Activated B cell treated with CpG ODN at 0.5 μM for 24 hours (primary cell): ENCODE data around the gene PRTFDC1. TPM values are rescaled to one million over a fixed set of nuclear protein-coding genes. Genes with fewer than 3 reads are reported as not detected.

ENCODE experiments used
- ATAC-seq: fragments of 200-7000 bp; cut with Tn5 transposase; one replicate; pipeline ENCODE4 v1.10.0; 2021; ENCODE audit warnings: low read depth, mild to moderate bottlenecking, moderate library complexity
- CTCF ChIA-PET: fragments of 350-600 bp; sonication (Branson Sonifier 250); formaldehyde crosslinking; loops from one replicate; lab custom pipeline; 2021; ENCODE audit warnings: antibody characterized with exemption; lab: Charles Lee
- POLR2A ChIA-PET: fragments of 350-600 bp; sonication (Branson Sonifier 250); formaldehyde crosslinking; loops from one replicate; lab custom pipeline; 2021; ENCODE audit warnings: antibody characterized with exemption; lab: Charles Lee
- DNase-seq: peaks from one replicate; pipeline ENCODE4 v3.0.0; 2022
- H3K27ac Mint-ChIP-seq: one replicate; pipeline ENCODE4 v1.8.0; 2020; ENCODE audit warnings: mixed read lengths
- H3K27me3 Mint-ChIP-seq: one replicate; pipeline ENCODE4 v1.8.0; 2021; ENCODE audit warnings: mixed read lengths
- H3K36me3 Mint-ChIP-seq: one replicate; pipeline ENCODE4 v1.8.0; 2021; ENCODE audit warnings: low read depth, mixed read lengths
- H3K4me1 Mint-ChIP-seq: one replicate; pipeline ENCODE4 v1.8.0; 2021; ENCODE audit warnings: mixed read lengths
- H3K4me3 Mint-ChIP-seq: one replicate; pipeline ENCODE4 v1.8.0; 2020; ENCODE audit warnings: mild to moderate bottlenecking, mixed read lengths
- H3K9me3 Mint-ChIP-seq: one replicate; pipeline ENCODE4 v1.8.0; 2020; ENCODE audit warnings: mixed read lengths
- CTCF ChIP-seq: fragments of 200-600 bp; IDR thresholded peaks from one replicate; pipeline ENCODE4 v1.8.0; 2022; ENCODE audit warnings: antibody characterized with exemption, mild to moderate bottlenecking
- intact Hi-C: fragments of 100-400 bp; cut with micrococcal nuclease; formaldehyde crosslinking; loops from one replicate; pipeline ENCODE4 v1.15.1; 2024
- total RNA-seq: library from RNA; stranded (reverse); gene quantifications from 2 replicates; pipeline ENCODE4 v1.2.3, GENCODE V29; 2022

The PRTFDC1 gene
- total RNA-seq, 1 donor from 2014 or later: not detected

- ChIA-PET POLR2A (no interaction called here), CTCF (no interaction called here)
- H3K27ac Mint-ChIP-seq: no peak overlapping the region
These were observed 38.9 kb upstream of the PRTFDC1 start for GRCh38 chr10:24991298-24991697.

DNA sequence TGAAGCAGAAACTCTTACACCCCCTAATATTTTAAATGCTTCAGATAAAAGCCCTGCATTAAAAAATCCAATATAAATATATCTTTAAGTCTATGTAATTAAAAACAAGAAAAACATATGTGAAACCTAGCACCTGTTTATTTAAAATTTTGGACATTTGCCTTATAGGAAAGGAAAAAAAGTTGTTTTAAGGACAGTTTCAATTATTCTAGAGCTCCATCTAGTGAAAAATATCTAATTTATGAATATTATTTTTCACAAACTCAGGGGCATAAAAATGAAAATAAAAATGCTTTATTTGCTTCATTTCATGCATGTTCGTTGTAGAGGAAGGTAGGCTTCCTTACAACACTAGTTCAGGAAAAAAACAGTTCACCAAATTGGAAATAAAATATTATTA lies 37.5 kb upstream of the PRTFDC1 start:
- Mint-ChIP-seq H3K27ac (no peak overlapping the region), H3K4me1 (no peaks in the 10 kb centered on the region), H3K36me3 (no peaks in the 10 kb centered on the region), H3K27me3 (peaks cover 5% of the 10 kb centered on the region), H3K9me3 (no peaks in the 10 kb centered on the region), H3K4me3 (no peak overlapping the region)
- ATAC-seq (no peak), DNase-seq (no peak)
- POLR2A ChIA-PET: no interaction called here
- CTCF ChIA-PET: interaction anchor here (1.0 kb wide), 1 partner anchor 373 kb away, joined by 4 read pairs; no protein-coding TSS in a partner anchor
- no peak for TF ChIP-seq CTCF
- intact Hi-C loops: loop anchor here (1.0 kb wide), 1 partner anchor 347 kb away; no protein-coding TSS in a partner anchor

More at GRCh38 chr10:24991298-24991697, 38.9 kb upstream of the PRTFDC1 start:
- Mint-ChIP-seq H3K4me1 (no peaks in the 10 kb centered on the region), H3K9me3 (no peaks in the 10 kb centered on the region), H3K36me3 (no peaks in the 10 kb centered on the region), H3K27me3 (peaks cover 5% of the 10 kb centered on the region), H3K4me3 (no peak overlapping the region)
- TF ChIP-seq CTCF: no peak
- no peak for ATAC-seq
- no peak for DNase-seq
- intact Hi-C loops: no loop called here

- no peak overlapping the region for H3K4me3 Mint-ChIP-seq
- no peak overlapping the region for H3K27ac Mint-ChIP-seq
- no peak for ATAC-seq
- no peaks in the 10 kb centered on the region for H3K9me3 Mint-ChIP-seq
- H3K4me1 Mint-ChIP-seq: no peaks in the 10 kb centered on the region
- TF ChIP-seq CTCF: no peak
- H3K27me3 Mint-ChIP-seq: peaks cover 5% of the 10 kb centered on the region
- no peaks in the 10 kb centered on the region for H3K36me3 Mint-ChIP-seq
- ChIA-PET POLR2A (no interaction called here), CTCF (interaction anchor here (1.0 kb wide), 1 partner anchor 372 kb away, joined by 4 read pairs; no protein-coding TSS in a partner anchor)
- no peak for DNase-seq
- intact Hi-C loops: no loop called here
These were observed 36.6 kb upstream of the PRTFDC1 start for GRCh38 chr10:24988831-24989640.

- CTCF ChIA-PET: no interaction called here
- Mint-ChIP-seq H3K36me3 (no peaks in the 10 kb centered on the region), H3K9me3 (no peaks in the 10 kb centered on the region), H3K27me3 (no peaks in the 10 kb centered on the region), H3K27ac (no peak overlapping the region), H3K4me1 (no peaks in the 10 kb centered on the region), H3K4me3 (no peak overlapping the region)
- POLR2A ChIA-PET: no interaction called here
- ATAC-seq (no peak), DNase-seq (no peak)
- intact Hi-C loops: no loop called here
- TF ChIP-seq CTCF: no peak
These were observed 32.5 kb upstream of the PRTFDC1 start for GRCh38 chr10:24984906-24985305.

GRCh38 chr10:24983946-24984345 lies 31.5 kb upstream of the PRTFDC1 start:
- H3K9me3 Mint-ChIP-seq: no peaks in the 10 kb centered on the region
- no peaks in the 10 kb centered on the region for H3K36me3 Mint-ChIP-seq
- no peaks in the 10 kb centered on the region for H3K27me3 Mint-ChIP-seq
- H3K4me1 Mint-ChIP-seq: no peaks in the 10 kb centered on the region
- H3K4me3 Mint-ChIP-seq: no peak overlapping the region
- CTCF ChIA-PET: no interaction called here
- POLR2A ChIA-PET: no interaction called here
- ATAC-seq (no peak), DNase-seq (no peak)
- no peak overlapping the region for H3K27ac Mint-ChIP-seq
- intact Hi-C loops: no loop called here
- no peak for TF ChIP-seq CTCF
